Kasumi-1 (cell line): ENCODE data around the gene BCAS3.
A peak's percentile ranks its signal among the peaks of the same experiment; 100 is the strongest.
"Not testable (repeated sequence)": the region's sequence is repeated elsewhere in the genome, so short reads cannot be mapped to it uniquely, and the experiment has no call there.

Experiments used
- DNase-seq, 2 experiments: peaks; one replicate each; lab custom pipeline; 2025; lab: John Stamatoyannopoulos, UW

BCAS3 gene

GRCh38 chr17:60677308-60678117, at the start of gene BCAS3:
Gene BCAS3, plus strand, starts transcription at chr17:60677851.
- peak; percentile 100 for DNase-seq

DNA sequence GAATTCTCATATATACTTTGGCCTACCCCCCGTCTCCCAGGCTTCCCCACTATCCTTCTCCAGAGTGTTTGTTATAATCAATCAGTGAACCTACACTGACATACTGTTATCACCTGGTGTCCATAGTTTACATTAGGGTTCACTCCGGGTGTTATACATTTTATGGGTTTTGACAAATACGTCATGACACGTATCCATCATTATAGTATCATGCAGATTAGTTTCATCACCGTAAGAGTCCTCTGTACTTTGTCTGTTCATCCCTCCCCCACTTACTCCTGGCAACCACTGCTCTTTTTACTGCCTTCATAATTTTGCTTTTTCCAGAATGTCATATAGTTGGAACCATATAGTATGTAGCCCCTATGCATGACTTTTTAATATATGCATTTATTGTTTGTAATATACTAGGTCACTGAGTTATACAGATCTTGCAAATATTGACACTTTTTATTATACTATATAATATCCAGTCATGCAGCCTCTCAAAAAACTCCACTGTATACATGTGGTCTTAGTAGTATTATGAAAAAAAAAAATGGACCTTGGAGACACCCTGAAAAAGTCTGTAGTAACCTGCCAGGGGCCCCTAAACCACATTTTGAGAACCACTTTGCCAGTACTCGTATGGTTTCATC, 49.3 kb upstream of the BCAS3 start:
- no peak for DNase-seq

DNA sequence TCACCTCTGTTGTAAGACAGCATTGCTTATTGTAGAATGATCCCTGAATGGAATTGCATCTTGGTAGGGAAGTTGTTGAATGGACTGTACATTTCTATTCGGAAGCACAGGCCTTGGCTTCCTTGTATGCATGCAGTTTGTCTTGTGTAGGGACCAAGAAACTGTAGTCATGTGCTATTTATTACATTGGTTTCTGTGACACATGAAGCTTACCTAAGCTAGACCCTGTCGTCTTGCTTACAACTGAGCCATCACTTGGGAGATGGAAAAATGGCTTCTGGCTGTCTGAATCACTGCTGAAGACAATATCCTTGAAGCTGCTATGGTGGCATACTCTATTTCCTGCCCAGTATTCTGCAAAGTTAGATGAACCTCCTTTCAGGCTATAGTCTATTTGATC, 48.5 kb upstream of the BCAS3 start:
- no peak for DNase-seq

- no peak for DNase-seq
Measured at GRCh38 chr17:60630352-60630751, 47.3 kb upstream of the BCAS3 start.

DNA sequence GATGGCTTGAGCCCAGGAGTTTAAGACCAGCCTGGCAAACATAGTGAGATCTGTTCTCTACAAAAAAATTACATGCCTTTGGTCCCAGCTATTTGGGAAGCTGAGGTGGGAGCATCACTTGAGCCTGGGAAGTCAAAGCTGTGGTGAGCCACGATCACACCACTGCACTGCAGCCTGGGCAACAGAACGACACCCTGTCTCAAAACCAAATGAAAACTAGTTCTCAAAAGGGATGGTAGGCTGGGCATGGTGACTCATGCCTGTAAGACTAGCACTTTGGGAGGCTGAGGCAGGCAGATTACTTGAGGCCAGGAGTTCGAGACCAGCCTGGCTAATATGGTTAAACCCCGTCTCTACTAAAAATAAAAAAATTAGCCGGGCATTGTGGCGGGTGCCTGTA, 46.5 kb upstream of the BCAS3 start:
- no peak for DNase-seq

DNA sequence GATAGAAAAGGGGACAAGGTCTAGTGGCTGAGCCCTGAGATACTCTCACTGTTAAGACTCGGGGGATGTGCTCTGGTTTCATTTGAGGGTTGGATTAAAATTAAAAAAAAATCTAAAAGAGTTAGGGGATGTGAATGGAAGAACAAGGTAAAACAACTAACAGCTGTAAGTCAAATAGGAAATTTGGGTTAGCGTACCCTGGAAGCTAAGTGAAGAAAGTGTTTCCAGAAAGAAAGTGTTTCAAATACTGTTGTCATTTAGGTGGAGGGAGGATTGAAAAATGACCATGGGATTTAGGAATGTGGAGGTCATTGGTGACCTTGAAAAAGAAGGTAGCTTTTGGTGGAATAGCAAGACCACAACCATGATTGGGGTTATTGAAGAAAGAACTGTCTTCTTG, 40.0 kb upstream of the BCAS3 start:
- DNase-seq, result no peak

- DNase-seq, result no peak
Measured at GRCh38 chr17:60639019-60639330, 38.7 kb upstream of the BCAS3 start.

DNA sequence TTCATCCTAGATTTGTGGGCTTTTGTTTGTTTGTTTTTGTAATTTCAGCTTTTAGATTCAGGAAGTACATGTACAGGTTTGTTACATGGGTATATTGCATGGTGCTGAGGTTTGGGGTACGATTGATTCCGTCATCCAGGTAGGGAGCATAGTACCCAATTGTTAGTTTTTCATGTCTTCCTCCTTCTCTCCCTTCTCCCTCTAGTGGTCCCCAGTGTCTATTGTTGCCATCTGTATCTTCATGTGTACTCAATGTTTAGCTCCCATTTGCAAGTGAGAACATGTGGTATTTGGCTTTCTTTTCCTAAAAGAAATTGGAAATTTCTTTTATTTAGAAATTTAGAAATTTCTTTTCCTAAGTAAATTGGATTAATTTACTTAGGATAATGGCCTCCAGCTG, 37.1 kb upstream of the BCAS3 start:
- DNase-seq, result peak; percentile 75 to 87

DNA sequence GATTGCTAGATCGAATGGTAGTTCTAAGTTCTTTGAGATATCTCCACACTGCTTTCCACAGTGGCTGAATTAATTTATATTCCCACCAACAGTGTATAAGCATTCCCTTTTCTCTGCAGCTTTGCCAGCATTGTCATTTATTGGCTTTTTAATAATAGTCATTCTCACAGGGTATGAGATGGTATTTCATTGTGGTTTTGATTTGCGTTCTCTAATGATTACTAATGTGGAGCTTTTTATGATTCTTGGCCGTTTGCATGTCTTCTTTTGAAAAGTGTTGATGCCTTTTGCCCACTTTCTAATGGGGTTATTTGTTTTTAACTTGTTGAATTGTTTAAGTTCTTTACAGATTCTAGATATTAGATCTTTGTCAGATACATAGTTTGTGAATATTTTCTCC, 36.5 kb upstream of the BCAS3 start:
- no peak for DNase-seq

- DNase-seq, result peak; percentile 88 to 93
Measured at GRCh38 chr17:60641810-60642220, 35.8 kb upstream of the BCAS3 start.

DNA sequence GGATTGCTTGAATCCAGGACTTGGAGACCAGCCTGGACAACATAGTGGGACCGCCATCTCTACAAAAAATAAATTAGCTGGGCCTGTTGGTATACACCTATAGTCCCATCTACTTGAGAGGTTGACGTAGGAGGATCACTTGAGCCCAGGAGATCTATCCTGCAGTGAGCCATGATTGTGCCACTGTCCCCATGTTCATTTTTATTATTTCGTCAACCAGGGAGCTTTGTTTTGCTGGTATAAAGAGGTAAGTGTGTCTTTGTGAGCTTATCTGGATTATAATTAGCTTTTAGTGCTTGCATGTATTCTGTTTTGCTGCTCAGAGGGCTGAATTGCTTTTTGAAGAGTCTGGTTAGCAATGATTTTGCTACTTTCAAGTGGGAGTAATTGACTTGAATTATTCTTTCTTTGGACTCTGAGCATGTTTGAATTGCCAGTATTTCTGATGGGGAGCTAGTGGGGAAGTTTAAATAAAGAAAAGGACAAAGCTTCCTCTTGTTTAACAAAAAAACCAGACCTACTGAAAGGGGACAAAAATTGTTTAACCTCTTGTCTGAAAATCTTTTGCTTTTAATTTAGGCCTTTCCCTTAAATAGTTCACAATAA, 31.6 kb upstream of the BCAS3 start:
- no peak for DNase-seq

DNA sequence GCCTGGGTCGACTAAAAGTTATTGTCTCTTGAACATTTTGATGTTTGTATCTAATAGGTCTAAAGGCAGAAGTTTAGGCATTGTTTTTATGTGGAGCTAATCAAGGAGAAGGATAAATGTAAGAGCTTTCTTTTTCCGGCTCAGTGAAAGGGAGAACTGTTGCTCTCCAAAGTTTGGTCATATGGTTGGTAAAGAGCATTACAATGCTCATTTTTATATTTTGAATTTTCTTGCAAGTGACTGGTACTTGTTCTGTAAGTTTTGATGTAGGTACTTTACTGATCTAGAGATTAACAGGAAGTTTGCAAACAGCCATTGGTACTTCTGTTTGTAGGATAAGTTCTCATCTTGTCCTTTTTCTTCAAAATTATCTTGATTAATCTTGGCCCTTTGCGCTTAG, 30.9 kb upstream of the BCAS3 start:
- no peak for DNase-seq

DNA sequence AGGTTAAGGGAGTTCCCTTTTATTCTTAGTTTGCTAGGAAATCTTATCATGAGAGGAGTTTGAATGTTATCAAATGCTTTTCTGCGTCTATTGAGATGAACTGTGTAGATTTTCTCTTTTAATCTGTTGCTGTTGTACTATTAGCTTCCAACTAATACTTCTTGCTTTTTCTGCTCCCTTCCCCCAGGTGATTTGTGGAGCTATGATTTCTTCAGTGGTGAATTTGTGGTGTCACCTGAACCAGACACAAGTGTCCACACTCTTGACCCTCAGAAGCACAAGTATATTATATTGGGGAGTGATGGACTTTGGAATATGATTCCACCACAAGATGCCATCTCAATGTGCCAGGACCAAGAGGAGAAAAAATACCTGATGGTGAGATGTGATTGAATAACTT, 29.9 kb upstream of the BCAS3 start:
- DNase-seq, result no peak

DNA sequence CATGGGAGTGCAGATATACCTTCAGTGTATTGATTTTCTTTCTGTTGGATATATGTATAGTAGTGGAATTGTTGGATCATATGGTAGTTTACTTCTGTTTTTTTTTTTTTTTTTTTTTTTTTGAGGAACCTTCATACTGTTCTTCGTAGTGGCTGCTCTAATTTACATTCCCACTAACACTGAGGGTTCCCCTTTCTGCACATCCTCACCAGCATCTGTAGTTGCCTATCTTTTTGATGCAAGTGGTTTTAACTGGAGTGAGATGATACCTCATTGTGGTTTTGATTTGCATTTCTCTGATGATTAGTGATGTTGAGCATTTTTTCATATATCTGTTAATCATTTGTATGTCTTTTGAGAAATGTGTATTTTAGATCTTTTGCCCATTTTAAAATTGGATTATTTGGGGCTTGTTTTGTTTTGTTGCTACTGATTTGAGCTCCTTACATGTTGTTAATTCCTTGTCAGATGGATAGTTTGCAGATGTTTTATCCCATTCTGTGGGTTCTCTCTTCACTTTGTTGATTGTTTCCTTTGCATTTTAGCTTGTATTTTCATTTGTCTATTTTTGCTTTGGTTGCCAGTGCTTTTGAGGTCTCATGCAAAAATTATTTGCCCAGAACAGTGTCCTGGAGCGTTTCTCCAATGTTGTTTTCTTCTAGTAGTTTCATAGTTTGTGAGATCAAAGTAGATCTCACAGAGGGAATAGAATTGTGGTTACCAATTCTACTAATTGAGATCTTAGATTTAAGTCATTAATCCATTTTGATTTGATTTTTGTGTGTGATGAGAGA, 25.0 kb upstream of the BCAS3 start:
- peak; percentile 66 to 90 for DNase-seq

DNA sequence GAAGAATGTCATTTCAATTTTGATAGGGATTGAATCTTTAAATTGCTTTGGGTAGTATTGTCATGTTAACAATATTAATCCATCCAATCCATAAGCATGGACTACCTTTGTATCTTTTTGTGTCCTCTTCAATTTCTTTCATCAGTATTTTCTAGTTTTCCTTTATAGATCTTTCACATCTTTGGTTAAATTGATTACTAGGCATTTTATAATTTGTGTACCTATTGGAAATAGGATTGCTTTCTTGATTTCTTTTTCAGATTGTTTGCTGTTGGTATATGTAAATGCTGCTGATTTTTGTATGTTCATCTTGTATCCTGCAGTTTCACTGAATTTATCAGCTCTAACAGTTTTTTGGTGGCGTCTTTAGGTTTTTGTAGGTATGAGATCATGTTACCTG, 24.1 kb upstream of the BCAS3 start:
- no peak for DNase-seq

DNA sequence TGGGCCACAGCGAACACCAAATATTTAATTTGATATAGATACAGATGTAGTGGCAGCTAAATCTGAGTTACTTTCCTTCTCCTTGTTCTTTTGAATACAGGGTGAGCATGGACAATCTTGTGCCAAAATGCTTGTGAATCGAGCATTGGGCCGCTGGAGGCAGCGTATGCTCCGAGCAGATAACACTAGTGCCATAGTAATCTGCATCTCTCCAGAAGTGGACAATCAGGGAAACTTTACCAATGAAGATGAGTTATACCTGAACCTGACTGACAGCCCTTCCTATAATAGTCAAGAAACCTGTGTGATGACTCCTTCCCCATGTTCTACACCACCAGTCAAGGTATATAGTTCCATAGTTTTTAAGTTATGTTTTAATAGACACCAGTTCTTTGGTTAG, 21.2 kb upstream of the BCAS3 start:
- no peak for DNase-seq

DNA sequence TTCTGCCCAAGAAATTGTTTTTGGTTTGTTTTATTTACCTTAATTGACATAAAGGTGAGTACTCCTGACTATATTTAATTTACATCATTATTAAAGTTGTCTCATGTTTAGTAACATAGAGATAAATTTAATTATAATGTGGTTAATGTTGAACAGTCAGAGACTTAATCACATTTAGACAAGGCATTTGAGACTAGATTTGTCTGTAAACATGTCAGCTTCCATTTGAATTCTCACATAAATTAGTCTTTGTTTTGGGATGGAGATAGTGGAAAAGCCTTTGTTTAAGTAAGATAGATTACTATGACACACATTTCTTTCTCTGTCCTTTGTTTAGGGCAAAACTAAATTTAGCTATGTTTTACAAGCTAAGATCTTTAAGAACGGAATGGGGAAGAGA, 18.5 kb upstream of the BCAS3 start:
- no peak for DNase-seq

GRCh38 chr17:60661489-60661888, 16.2 kb upstream of the BCAS3 start:
- no peak for DNase-seq

GRCh38 chr17:60664022-60664421, 13.6 kb upstream of the BCAS3 start:
- DNase-seq, result no peak

- DNase-seq, result no peak
Measured at GRCh38 chr17:60665602-60666001, 12.0 kb upstream of the BCAS3 start.

DNA sequence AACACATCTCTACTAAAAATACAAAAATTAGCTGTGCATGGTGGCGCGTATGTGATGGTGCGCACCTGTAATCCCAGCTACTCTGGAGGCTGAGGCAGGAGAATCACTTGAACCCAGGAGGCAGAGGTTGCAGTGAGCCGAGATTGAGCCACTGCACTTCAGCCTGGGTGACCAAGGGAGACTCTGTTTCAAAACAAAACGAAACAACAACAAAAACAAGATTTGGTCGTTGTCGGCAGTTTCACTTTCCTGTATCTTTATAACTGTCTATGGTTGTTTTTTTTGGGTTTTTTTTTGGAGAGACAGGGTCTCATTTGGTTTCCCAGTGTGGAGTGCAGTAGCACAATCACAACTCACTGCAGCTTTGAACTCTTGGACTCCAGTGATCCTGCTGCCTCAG, 8.9 kb upstream of the BCAS3 start:
- DNase-seq, result not testable (repeated sequence)

DNA sequence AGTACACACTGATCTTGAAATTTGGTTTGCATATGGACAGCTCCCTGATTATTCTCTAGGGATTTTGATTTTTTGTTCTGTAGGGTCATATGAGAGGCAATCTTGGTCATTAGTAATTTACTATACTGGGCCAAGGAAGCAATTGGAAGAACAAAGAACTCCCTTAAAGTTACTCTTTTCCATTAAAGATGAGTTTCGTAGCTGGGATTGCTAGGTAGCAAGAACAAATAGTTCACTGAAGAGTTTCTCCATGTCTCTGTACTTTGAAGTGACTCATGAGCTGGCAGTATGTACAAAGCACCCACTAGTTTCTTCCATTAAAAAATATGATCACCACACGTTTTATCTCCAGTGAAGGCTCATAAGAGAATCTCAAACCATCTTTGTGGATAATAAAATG, 6.2 kb upstream of the BCAS3 start:
- DNase-seq, result no peak

DNA sequence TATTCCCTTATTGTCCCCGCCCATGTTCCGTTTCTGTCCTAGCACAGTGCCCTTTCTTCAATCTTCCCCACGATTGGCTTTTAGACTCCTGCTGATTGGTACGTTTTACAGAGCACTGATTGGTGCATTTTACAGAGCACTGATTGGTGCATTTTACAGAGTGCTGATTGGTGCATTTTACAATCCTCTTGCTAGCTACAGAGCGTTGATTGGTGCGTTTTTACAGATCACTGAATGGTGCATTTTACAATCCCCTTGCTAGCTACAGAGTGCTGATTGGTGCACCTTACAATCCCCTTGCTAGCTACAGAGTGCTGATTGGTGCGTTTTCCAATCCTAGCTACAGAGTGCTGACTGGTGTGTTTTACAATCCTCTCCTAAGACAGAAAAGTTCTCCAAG, 3.0 kb upstream of the BCAS3 start:
- DNase-seq, result not testable (repeated sequence)
